H1 (cell line): ENCODE measurements around the gene LYRM4.

Source experiments
- POLR2A ChIP-seq, 2 experiments: IDR thresholded peaks; 1 replicate in 1 of 2; 2 replicates in 1 of 2; pipeline ENCODE4 v1.6.1; 2011; ENCODE audit warnings: low read depth in 2 of 2, low read length in 2 of 2, mild to moderate bottlenecking in 2 of 2; ENCODE audit errors: control extremely low read depth in 1 of 2
- POLR2AphosphoS5 ChIP-seq: IDR thresholded peaks from 2 replicates; pipeline ENCODE4 v1.6.1; 2011; ENCODE audit warnings: low read depth, low read length
- TF ChIP-seq, protein P1 (sequence below), 3 experiments: IDR thresholded peaks; 1 replicate in 2 of 3; 2 replicates in 1 of 3; pipeline versions ENCODE4 v1.5.1 to v1.6.1; 2011; ENCODE audit warnings: low read length in 3 of 3, mild to moderate bottlenecking in 3 of 3, inconsistent platforms in 2 of 3, low read depth in 1 of 3, moderate library complexity in 1 of 3; ENCODE audit not compliant: insufficient read depth in 1 of 3; ENCODE audit errors: control extremely low read depth in 1 of 3
- TF ChIP-seq, protein P2 (sequence below): IDR thresholded peaks from 2 replicates; pipeline ENCODE4 v1.6.1; 2012; ENCODE audit warnings: low read length, inconsistent platforms

DNA sequence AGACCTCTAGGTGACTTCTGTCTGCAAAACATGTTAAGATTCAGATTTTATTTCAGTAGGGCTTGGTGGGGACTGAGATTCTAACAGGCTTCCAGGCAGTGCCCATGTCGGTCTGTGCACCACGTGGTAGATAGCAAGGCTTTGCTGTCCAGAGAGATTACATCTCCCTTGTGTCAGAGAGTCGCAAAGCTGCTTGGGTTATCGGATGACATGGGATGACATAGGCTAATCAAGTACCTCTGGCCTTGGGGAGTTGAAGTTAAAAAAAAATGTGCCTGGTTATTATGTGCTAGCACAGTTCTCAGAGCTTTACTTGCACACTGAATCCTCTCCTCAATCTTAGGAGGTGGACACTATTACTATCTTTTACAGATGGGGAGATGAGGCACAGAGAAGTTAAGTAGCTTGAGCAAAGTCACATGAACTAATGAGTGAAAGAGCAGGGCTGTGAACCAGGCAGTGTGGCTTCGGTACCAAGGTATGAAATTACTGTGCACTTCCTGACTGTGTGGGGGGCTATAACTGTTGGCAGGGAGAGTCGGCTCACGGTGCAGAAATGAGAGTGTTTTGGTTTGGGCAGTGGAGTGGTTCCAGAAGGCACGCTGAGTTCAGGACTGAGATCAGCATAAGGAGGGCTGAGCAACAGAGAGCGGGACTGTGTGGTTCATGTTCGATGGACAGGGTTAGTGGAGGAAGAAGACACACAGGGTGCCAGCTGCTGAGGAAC, 41.6 kb upstream of the LYRM4 start:
- no peak for TF ChIP-seq POLR2AphosphoS5
- TF ChIP-seq, protein P1, sequence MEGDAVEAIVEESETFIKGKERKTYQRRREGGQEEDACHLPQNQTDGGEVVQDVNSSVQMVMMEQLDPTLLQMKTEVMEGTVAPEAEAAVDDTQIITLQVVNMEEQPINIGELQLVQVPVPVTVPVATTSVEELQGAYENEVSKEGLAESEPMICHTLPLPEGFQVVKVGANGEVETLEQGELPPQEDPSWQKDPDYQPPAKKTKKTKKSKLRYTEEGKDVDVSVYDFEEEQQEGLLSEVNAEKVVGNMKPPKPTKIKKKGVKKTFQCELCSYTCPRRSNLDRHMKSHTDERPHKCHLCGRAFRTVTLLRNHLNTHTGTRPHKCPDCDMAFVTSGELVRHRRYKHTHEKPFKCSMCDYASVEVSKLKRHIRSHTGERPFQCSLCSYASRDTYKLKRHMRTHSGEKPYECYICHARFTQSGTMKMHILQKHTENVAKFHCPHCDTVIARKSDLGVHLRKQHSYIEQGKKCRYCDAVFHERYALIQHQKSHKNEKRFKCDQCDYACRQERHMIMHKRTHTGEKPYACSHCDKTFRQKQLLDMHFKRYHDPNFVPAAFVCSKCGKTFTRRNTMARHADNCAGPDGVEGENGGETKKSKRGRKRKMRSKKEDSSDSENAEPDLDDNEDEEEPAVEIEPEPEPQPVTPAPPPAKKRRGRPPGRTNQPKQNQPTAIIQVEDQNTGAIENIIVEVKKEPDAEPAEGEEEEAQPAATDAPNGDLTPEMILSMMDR (IDR thresholded peaks at IDR 0.05; ENCODE audit: control extremely low read depth in 1 of 3, insufficient read depth in 1 of 3, low read depth in 1 of 3, low read length in 3 of 3) = no peak
- no peak for TF ChIP-seq POLR2A (IDR thresholded peaks at IDR 0.05; ENCODE audit: control extremely low read depth in 1 of 2, low read depth in 2 of 2, low read length in 2 of 2)
- TF ChIP-seq, protein P2, sequence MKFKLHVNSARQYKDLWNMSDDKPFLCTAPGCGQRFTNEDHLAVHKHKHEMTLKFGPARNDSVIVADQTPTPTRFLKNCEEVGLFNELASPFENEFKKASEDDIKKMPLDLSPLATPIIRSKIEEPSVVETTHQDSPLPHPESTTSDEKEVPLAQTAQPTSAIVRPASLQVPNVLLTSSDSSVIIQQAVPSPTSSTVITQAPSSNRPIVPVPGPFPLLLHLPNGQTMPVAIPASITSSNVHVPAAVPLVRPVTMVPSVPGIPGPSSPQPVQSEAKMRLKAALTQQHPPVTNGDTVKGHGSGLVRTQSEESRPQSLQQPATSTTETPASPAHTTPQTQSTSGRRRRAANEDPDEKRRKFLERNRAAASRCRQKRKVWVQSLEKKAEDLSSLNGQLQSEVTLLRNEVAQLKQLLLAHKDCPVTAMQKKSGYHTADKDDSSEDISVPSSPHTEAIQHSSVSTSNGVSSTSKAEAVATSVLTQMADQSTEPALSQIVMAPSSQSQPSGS = no peak
